IMR-90 (cell line): ENCODE results near the gene SDC4. TPM values are rescaled to one million over a fixed set of nuclear protein-coding genes. Genes with fewer than 3 reads are reported as not detected.
A peak's percentile ranks its signal among the peaks of the same experiment; 100 is the strongest.

Experiments
- ATAC-seq: fragments of 200-7000 bp; cut with Tn5 transposase; 2 replicates; pipeline ENCODE4 v1.9.1; 2020; ENCODE audit warnings: low read depth, mild to moderate bottlenecking, moderate library complexity
- BruUV-seq: library from RNA; stranded (reverse); fragments of 400-500 nt; replicated peaks from 2 replicates; lab custom pipeline; 2021; lab: Mats Ljungman, UMichigan
- CTCF ChIA-PET: fragments of 300-600 bp; formaldehyde crosslinking; extraction: SDS; loops from one replicate; lab custom pipeline; 2021; ENCODE audit warnings: antibody characterized with exemption; lab: Yijun Ruan, JAX
- POLR2A ChIA-PET: fragments of 300-600 bp; sonication (Branson Sonifier 250); formaldehyde crosslinking; loops from one replicate; lab custom pipeline; 2022; ENCODE audit warnings: antibody characterized with exemption; ENCODE audit not compliant: unreplicated experiment; lab: Charles Lee
- DNase-seq: peaks from one replicate; pipeline ENCODE4 v3.0.0; 2013
- H2AFZ ChIP-seq: replicated peaks from 2 replicates; pipeline ENCODE3; 2013; ENCODE audit warnings: low read length, mild to moderate bottlenecking; ENCODE audit not compliant: poor library complexity
- H2AK5ac ChIP-seq: 2 replicates; pipeline ENCODE4 v1.6.1; 2013; ENCODE audit warnings: low read depth, low read length, inconsistent platforms
- H2AK9ac ChIP-seq: replicated peaks from 2 replicates; pipeline ENCODE3; 2013; ENCODE audit warnings: mild to moderate bottlenecking, low read depth, low read length, moderate library complexity; ENCODE audit not compliant: poor library complexity
- H2BK120ac ChIP-seq: 2 replicates; pipeline ENCODE4 v1.6.1; 2013; ENCODE audit warnings: low read depth, low read length, inconsistent platforms
- H2BK15ac ChIP-seq: 3 replicates; pipeline ENCODE4 v1.6.1; 2013; ENCODE audit warnings: low read depth, low read length, inconsistent platforms
- H2BK20ac ChIP-seq: 2 replicates; pipeline ENCODE4 v1.6.1; 2013; ENCODE audit warnings: low read depth, mild to moderate bottlenecking, inconsistent platforms, low read length, moderate library complexity
- H2BK5ac ChIP-seq: 2 replicates; pipeline ENCODE4 v1.6.1; 2013; ENCODE audit warnings: mild to moderate bottlenecking, low read depth, low read length, inconsistent platforms; ENCODE audit not compliant: poor library complexity, severe bottlenecking
- H3K14ac ChIP-seq: replicated peaks from 2 replicates; pipeline ENCODE4 v1.6.1; 2013; ENCODE audit warnings: low read depth, low read length, inconsistent platforms
- H3K18ac ChIP-seq: 2 replicates; pipeline ENCODE4 v1.6.1; 2013; ENCODE audit warnings: low read depth, low read length, control low read depth
- H3K23ac ChIP-seq: 2 replicates; pipeline ENCODE4 v1.6.1; 2013; ENCODE audit warnings: low read depth, low read length, inconsistent platforms
- H3K27ac ChIP-seq: 2 replicates; pipeline ENCODE4 v1.5.1; 2013; ENCODE audit warnings: mild to moderate bottlenecking, control low read depth, low read length; ENCODE audit not compliant: insufficient read depth
- H3K27me3 ChIP-seq: 2 replicates; pipeline ENCODE4 v1.6.1; 2013; ENCODE audit warnings: low read length; ENCODE audit not compliant: control insufficient read depth, insufficient read depth
- H3K36me3 ChIP-seq: 2 replicates; pipeline ENCODE4 v1.6.1; 2013; ENCODE audit warnings: low read length, mixed read lengths; ENCODE audit not compliant: control insufficient read depth, insufficient read depth
- H3K4ac ChIP-seq: 2 replicates; pipeline ENCODE4 v1.6.1; 2013; ENCODE audit warnings: low read depth, low read length, inconsistent platforms
- H3K4me1 ChIP-seq: 2 replicates; pipeline ENCODE4 v1.6.1; 2013; ENCODE audit warnings: low read length, mixed read lengths; ENCODE audit not compliant: control insufficient read depth, insufficient read depth
- H3K4me2 ChIP-seq: 2 replicates; pipeline ENCODE4 v1.6.1; 2013; ENCODE audit warnings: low read depth, mild to moderate bottlenecking, control low read depth, low read length, moderate library complexity
- H3K4me3 ChIP-seq: 2 replicates; pipeline ENCODE4 v1.5.1; 2013; ENCODE audit warnings: low read depth, mild to moderate bottlenecking, control low read depth, low read length, moderate library complexity; ENCODE audit not compliant: insufficient read depth
- H3K56ac ChIP-seq: 2 replicates; pipeline ENCODE4 v1.6.1; 2013; ENCODE audit warnings: low read length, inconsistent platforms; ENCODE audit not compliant: insufficient read depth; ENCODE audit errors: extremely low read depth
- H3K79me1 ChIP-seq, 2 experiments: 2 replicates each; pipeline ENCODE4 v1.6.1; 2013; ENCODE audit warnings: low read length in 2 of 2, inconsistent platforms in 1 of 2, low read depth in 1 of 2
- H3K9ac ChIP-seq: 2 replicates; pipeline ENCODE4 v1.6.1; 2013; ENCODE audit warnings: low read depth, low read length, control low read depth
- H3K9me1 ChIP-seq: 2 replicates; pipeline ENCODE4 v1.6.1; 2013; ENCODE audit warnings: low read length, inconsistent platforms; ENCODE audit not compliant: insufficient read depth
- H3K9me3 ChIP-seq: 2 replicates; pipeline ENCODE4 v1.6.1; 2013; ENCODE audit warnings: low read length; ENCODE audit not compliant: control insufficient read depth, insufficient read depth
- H4K20me1 ChIP-seq: 2 replicates; pipeline ENCODE4 v1.6.1; 2013; ENCODE audit warnings: low read length, inconsistent platforms; ENCODE audit not compliant: insufficient read depth
- H4K5ac ChIP-seq: 2 replicates; pipeline ENCODE4 v1.6.1; 2013; ENCODE audit warnings: mild to moderate bottlenecking, low read depth, low read length, control low read depth
- H4K8ac ChIP-seq, 2 experiments: 2 replicates each; pipeline ENCODE4 v1.6.1; 2013; ENCODE audit warnings: low read depth in 2 of 2, low read length in 2 of 2, control low read depth in 1 of 2, inconsistent platforms in 1 of 2
- H4K91ac ChIP-seq: 2 replicates; pipeline ENCODE4 v1.6.1; 2013; ENCODE audit warnings: low read depth, low read length, inconsistent platforms; ENCODE audit not compliant: insufficient read depth
- CEBPB ChIP-seq: IDR thresholded peaks from 2 replicates; pipeline ENCODE4 v1.6.1; 2012; ENCODE audit warnings: low read depth, low read length, improper control_type of control experiment
- CHD1 ChIP-seq: IDR thresholded peaks from 2 replicates; pipeline ENCODE4 v1.6.1; 2012; ENCODE audit warnings: low read depth, low read length, improper control_type of control experiment
- CTCF ChIP-seq: conservative IDR thresholded peaks from 2 replicates; pipeline ENCODE4 v1.5.1; 2012; ENCODE audit warnings: mild to moderate bottlenecking, low read depth, low read length, improper control_type of control experiment
- FOS ChIP-seq: fragments of 150-350 bp; IDR thresholded peaks from 2 replicates; pipeline ENCODE4 v1.6.1; 2016; ENCODE audit warnings: low read depth, low read length
- MAFK ChIP-seq: IDR thresholded peaks from 2 replicates; pipeline ENCODE4 v1.6.1; 2012; ENCODE audit warnings: low read depth, low read length, improper control_type of control experiment
- NFE2L2 ChIP-seq: fragments of 150-350 bp; IDR thresholded peaks from 2 replicates; pipeline ENCODE4 v1.6.1; 2016; ENCODE audit warnings: low read depth, mild to moderate bottlenecking, low read length
- RAD21 ChIP-seq: IDR thresholded peaks from 2 replicates; pipeline ENCODE4 v1.6.1; 2012; ENCODE audit warnings: low read length, improper control_type of control experiment
- RCOR1 ChIP-seq: IDR thresholded peaks from 2 replicates; pipeline ENCODE4 v1.6.1; 2012; ENCODE audit warnings: mild to moderate bottlenecking, low read length, improper control_type of control experiment; ENCODE audit not compliant: insufficient replicate concordance
- WGBS, 2 experiments: methylation state at CpG; one replicate each; pipeline versions ENCODE4 v1.1.5 to v1.1.7; 2013; ENCODE audit warnings: missing lambda C conversion rate in 2 of 2; ENCODE audit not compliant: insufficient read length in 1 of 2; ENCODE audit errors: extremely low coverage in 2 of 2; 5-methylcytosine and 5-hydroxymethylcytosine counted together
- dilution Hi-C: fragments of 300-500 bp; cut with HindIII; formaldehyde crosslinking; loops from one replicate; pipeline ENCODE4 v1.14.3; 2018; ENCODE audit warnings: low sequenced_read_pairs; ENCODE audit not compliant: unreplicated experiment
- in situ Hi-C: fragments of 300-500 bp; cut with MboI; formaldehyde crosslinking; loops from 3 replicates; pipeline ENCODE4 v1.14.3; 2019; ENCODE audit warnings: low sequenced_read_pairs, inconsistent platforms, mixed read lengths
- intact Hi-C: fragments of 100-400 bp; cut with micrococcal nuclease; formaldehyde crosslinking; loops from 2 replicates; pipeline ENCODE4 v1.10.0; 2022
- polyA plus RNA-seq, 3 experiments: library from polyadenylated mRNA; depleted of rRNA; stranded (reverse); fragments of >200 nt; gene quantifications; 2 replicates each; pipeline ENCODE4 v1.2.3, GENCODE V29; 2012; ENCODE audit warnings: low replicate concordance in 1 of 3
- total RNA-seq: library from RNA; depleted of rRNA; stranded (reverse); fragments of >200 nt; gene quantifications from 2 replicates; pipeline ENCODE4 v1.2.3, GENCODE V29; 2012

The SDC4 gene
- total and polyA plus RNA-seq, 2 of the 4 experiments (the other 2 are of a cell fraction) = 203 to 265 TPM

- Histone ChIP-seq H4K91ac (no peak overlapping the region), H3K23ac (no peak overlapping the region), H3K27ac (no peak overlapping the region), H3K4ac (no peak overlapping the region), H3K9me3 (no peaks in the 10 kb centered on the region), H3K4me3 (no peak overlapping the region), H2AFZ (no peak overlapping the region), H3K27me3 (peaks cover 5% of the 10 kb centered on the region; the same call in 1 of the 2 replicates), H3K4me2 (no peak overlapping the region), H3K18ac (no peak overlapping the region), H4K8ac (no peak overlapping the region), H2AK9ac (peak overlapping the region; percentile 23), H3K9ac (no peak overlapping the region), H2AK5ac (no peak overlapping the region), H2BK5ac (no peak overlapping the region), H3K9me1 (0 out of 2 replicates have a peak, but pooled peaks cover 2% of the 10 kb centered on the region), H4K20me1 (peaks cover 19% of the 10 kb centered on the region), H3K79me1 (peaks cover 18 to 19% of the 10 kb centered on the region in 2 experiments), H2BK120ac (no peak overlapping the region), H2BK20ac (no peak overlapping the region), H3K14ac (no peak overlapping the region), H3K56ac (no peak overlapping the region), H3K4me1 (no peaks in the 10 kb centered on the region), H2BK15ac (no peak overlapping the region), H3K36me3 (peaks cover 29% of the 10 kb centered on the region), H4K5ac (no peak overlapping the region)
- POLR2A ChIA-PET = no interaction called here
- intact Hi-C loops = no loop called here
- dilution Hi-C loops = no loop called here
- no TSS peak for BruUV-seq
- peak; percentile 8; the same call in 1 of the 2 replicates for ATAC-seq
- 82% methylated on average over 4 of the region's 7 CpGs; no CpG with 5 or more reads in 1 of the 2 experiments for WGBS, 2 experiments
- TF ChIP-seq CTCF (peak; percentile 30; the same call in 1 of the 2 replicates), FOS (no peak), RAD21 (peak; percentile 30; the same call in 1 of the 2 replicates), CHD1 (no peak), RCOR1 (no peak), CEBPB (no peak), MAFK (no peak), NFE2L2 (no peak)
- in situ Hi-C loops = loop anchor here (5.0 kb wide), 1 partner anchor 114 kb away; no protein-coding TSS in a partner anchor
- DNase-seq = peak; percentile 43
- CTCF ChIA-PET = interaction anchor here (0.6 to 1.9 kb wide), 4 partner anchors 11 to 448 kb away, joined by 3 to 15 read pairs (median 4); partner anchors contain the start of gene SYS1
Observed at GRCh38 chr20:45322952-45323383, 25.3 kb downstream of the SDC4 start.
